Left lung (tissue), 10 donors: ENCODE measurements around the gene HERC2. TPM values are rescaled to one million over a fixed set of nuclear protein-coding genes. Genes with fewer than 3 reads are reported as not detected.

ENCODE experiments used
- ATAC-seq: fragments of 200-7000 bp; cut with Tn5 transposase; one replicate; pipeline ENCODE4 v1.9.1; 2020; ENCODE audit warnings: moderate library complexity
- DNase-seq, 4 donors: peaks; one replicate each; pipeline ENCODE4 v3.0.0-alpha.2; 2013 to 2020
- H3K27ac ChIP-seq, 2 donors: fragments of 200-600 bp; sonication (generic) in 1 of 2; one replicate each; pipeline versions ENCODE4 v1.5.0 to v1.8.0; 2020 to 2021
- H3K27me3 ChIP-seq, 2 donors: fragments of 200-600 bp; sonication (generic) in 1 of 2; one replicate each; pipeline versions ENCODE4 v1.5.0 to v1.8.0; 2020 to 2021
- H3K36me3 ChIP-seq, 2 donors: fragments of 200-600 bp; sonication (generic) in 1 of 2; one replicate each; pipeline versions ENCODE4 v1.5.0 to v1.8.0; 2020 to 2021
- H3K4me1 ChIP-seq, 2 donors: fragments of 200-600 bp; one replicate each; pipeline ENCODE4 v1.8.0; 2021
- H3K4me3 ChIP-seq, 2 donors: fragments of 200-600 bp; sonication (generic) in 1 of 2; one replicate each; pipeline versions ENCODE4 v1.5.0 to v1.8.0; 2020 to 2021; ENCODE audit warnings: mild to moderate bottlenecking in 1 of 2
- H3K9me3 ChIP-seq, 2 donors: fragments of 200-600 bp; sonication (generic) in 1 of 2; one replicate each; pipeline versions ENCODE4 v1.5.0 to v1.8.0; 2020 to 2021
- intact Hi-C, 2 donors: fragments of 100-400 bp; cut with DNase I; formaldehyde crosslinking; loops; one replicate each; pipeline versions ENCODE4 v1.11.2 to v1.14.2; 2022
- polyA plus RNA-seq, 6 donors: library from polyadenylated mRNA; unstranded; fragments of 120-200 nt; gene quantifications; one replicate each; pipeline ENCODE4 v1.2.1, GENCODE V29; 2013; ENCODE audit not compliant: insufficient read length in 6 of 6
- total RNA-seq, 2 donors: library from RNA; stranded (reverse); fragmentation: NEBNext Ultra II Directional; extraction: Animal tissue kit (Norgen Biotek cat#: 25700); gene quantifications; one replicate each; pipeline ENCODE4 v1.2.1, GENCODE V29; 2021
- TF ChIP-seq, protein P1 (sequence below), 2 donors: fragments of 200-600 bp; sonication (generic) in 1 of 2; IDR thresholded peaks; one replicate each; pipeline versions ENCODE4 v1.5.0 to v1.8.0; 2021; ENCODE audit warnings: antibody characterized with exemption in 2 of 2
- donor health status: DM: no; HTN: yes; CAD: no.
- donor health status: DM: no; HTN: no; CAD: no.

Gene HERC2
- total and polyA plus RNA-seq, 8 donors, result 52.7 to 68.6 (median 56.4) TPM

DNA sequence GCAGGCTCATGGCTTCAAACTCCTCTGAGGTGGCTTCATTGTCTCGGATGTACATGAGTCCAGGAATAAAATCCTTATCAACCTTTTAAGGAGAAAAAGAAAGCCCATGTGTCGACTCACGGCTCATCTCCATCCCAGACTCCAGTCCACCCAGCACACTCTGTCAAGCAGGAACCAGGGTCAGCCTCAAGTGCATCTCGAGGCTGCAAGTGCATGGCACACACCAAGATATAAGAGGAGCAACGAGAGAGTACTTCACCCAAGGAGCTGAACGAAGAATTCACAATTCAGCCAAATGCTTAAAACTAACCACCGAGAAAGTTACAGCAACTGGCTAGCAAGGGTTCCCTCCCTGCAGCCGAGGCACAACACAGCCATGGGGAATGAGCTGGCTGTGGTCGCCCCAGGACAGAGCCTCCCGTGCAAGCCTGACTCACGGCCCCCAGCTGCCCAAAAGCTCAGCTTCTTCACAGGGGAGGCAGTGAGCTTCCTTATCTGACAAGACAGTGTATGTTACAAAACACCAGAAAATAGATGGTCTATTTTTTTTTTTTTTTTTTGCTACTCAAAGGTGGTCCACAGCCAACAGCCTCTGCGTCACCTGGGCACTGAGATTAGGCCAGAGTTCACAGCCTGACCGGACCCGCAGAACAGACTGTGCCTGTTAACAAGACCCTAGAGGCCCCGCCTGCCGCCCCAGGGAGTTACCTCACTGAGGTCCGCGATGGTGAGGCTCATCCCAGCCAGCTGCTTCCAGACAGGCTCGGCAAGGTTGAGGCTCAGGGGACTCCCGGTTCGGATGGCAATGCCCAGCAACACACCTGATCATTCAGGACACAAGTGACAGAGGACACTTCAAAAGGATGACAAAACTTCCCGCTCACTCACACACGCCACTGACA lies 207.0 kb downstream of the HERC2 start:
- no peaks in the 10 kb centered on the region for H3K9me3 ChIP-seq
- H3K4me1 ChIP-seq, result no peaks in the 10 kb centered on the region
- intact Hi-C loops, result no loop called here
- no peak overlapping the region for H3K4me3 ChIP-seq
- DNase-seq, result no peak
- no peak overlapping the region for H3K27ac ChIP-seq
- TF ChIP-seq, protein P1, sequence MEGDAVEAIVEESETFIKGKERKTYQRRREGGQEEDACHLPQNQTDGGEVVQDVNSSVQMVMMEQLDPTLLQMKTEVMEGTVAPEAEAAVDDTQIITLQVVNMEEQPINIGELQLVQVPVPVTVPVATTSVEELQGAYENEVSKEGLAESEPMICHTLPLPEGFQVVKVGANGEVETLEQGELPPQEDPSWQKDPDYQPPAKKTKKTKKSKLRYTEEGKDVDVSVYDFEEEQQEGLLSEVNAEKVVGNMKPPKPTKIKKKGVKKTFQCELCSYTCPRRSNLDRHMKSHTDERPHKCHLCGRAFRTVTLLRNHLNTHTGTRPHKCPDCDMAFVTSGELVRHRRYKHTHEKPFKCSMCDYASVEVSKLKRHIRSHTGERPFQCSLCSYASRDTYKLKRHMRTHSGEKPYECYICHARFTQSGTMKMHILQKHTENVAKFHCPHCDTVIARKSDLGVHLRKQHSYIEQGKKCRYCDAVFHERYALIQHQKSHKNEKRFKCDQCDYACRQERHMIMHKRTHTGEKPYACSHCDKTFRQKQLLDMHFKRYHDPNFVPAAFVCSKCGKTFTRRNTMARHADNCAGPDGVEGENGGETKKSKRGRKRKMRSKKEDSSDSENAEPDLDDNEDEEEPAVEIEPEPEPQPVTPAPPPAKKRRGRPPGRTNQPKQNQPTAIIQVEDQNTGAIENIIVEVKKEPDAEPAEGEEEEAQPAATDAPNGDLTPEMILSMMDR (IDR thresholded peaks at IDR 0.05), result no peak
- peaks cover 0 to 88% of the 10 kb centered on the region in 2 donors for H3K36me3 ChIP-seq
- ATAC-seq, result peak; percentile 61
- no peaks in the 10 kb centered on the region for H3K27me3 ChIP-seq

DNA sequence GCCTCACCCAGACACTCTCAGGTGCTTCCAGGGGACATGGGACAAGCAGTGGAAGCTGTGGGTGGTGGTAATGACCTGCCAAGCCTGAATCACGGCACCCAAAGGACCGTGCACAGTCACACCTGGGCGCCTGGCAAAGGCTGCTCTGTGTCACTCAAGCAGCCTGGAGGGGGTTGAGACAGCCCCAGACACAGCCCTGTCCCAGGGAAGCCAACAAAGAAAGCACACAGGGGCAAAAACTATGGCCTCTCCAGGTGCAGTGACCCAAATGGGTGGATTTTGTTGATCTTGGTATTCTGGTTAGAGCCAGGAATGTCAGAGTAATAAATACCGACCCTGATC lies 207.9 kb downstream of the HERC2 start:
- ATAC-seq (no peak), DNase-seq (no peak)
- H3K4me1 ChIP-seq, result no peaks in the 10 kb centered on the region
- H3K9me3 ChIP-seq, result no peaks in the 10 kb centered on the region
- no peak overlapping the region for H3K27ac ChIP-seq
- intact Hi-C loops, result no loop called here
- H3K4me3 ChIP-seq, result no peak overlapping the region
- no peaks in the 10 kb centered on the region for H3K27me3 ChIP-seq
- TF ChIP-seq, protein P1 (IDR thresholded peaks at IDR 0.05), result no peak
- H3K36me3 ChIP-seq, result peaks cover 0 to 82% of the 10 kb centered on the region in 2 donors

DNA sequence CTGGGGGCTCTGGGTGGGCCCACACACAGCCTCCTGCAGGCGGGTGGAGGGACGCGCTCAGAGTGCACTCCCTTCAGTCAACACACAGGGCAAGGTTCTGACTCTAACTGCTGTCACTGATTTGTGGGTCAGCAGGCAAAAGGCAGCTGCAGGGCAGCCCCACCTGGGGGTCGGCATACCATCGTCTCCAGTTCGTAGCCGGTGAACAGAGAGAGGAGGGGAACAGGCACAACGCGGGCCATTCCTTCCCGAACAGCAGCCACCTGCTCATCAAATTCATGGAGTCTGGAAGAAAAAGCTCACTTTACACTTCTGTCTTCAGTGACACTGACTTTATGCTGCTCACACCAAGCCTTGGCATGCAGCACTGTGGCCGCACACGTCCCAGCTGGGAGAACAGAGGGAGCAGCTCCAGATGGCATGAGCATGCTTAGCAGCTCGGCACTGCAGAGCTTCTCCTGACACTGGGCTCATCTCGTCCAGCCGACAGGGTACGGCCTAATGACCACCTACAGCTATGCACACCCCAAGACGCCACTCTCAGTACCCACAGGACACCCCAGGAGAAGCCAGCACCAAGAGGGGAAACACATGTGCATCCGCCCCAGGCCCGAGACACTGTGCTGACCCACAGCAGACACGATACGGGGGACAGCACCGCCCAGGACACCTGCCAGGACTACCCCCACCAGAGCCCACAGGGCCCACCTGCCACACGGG lies 208.4 kb downstream of the HERC2 start:
- H3K27me3 ChIP-seq, result peaks cover 0 to 3% of the 10 kb centered on the region in 2 donors
- no peak for ATAC-seq
- no peak overlapping the region for H3K27ac ChIP-seq
- H3K36me3 ChIP-seq, result peaks cover 0 to 77% of the 10 kb centered on the region in 2 donors
- H3K4me3 ChIP-seq, result no peak overlapping the region
- no peaks in the 10 kb centered on the region for H3K9me3 ChIP-seq
- DNase-seq, result no peak
- intact Hi-C loops, result no loop called here
- TF ChIP-seq, protein P1 (IDR thresholded peaks at IDR 0.05), result no peak
- H3K4me1 ChIP-seq, result no peaks in the 10 kb centered on the region

DNA sequence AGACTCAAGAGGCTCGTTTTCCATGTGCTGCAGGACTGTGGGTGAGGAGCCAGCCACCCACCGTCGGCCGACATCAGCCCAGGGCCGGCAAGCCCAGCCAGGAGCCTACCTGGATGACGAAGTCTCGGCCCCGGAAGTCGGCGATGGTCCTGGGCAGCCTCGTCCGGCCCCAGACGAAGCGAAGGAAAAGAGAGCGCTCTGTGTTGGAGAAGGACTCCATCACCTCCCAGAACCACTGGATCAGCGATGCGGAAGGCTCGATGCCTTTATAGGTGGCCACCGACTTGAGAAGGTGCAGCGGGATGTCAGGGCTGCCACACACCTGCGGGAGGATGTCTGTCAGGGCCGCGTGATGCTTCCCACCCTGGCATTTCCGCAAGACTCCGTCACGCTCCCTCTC lies 209.0 kb downstream of the HERC2 start:
- peaks cover 0 to 71% of the 10 kb centered on the region in 2 donors for H3K36me3 ChIP-seq

More for the DNA sequence above, 209.0 kb downstream of the HERC2 start:
- TF ChIP-seq, protein P1 (IDR thresholded peaks at IDR 0.05), result no peak
- no peak overlapping the region for H3K27ac ChIP-seq
- H3K9me3 ChIP-seq, result no peaks in the 10 kb centered on the region
- H3K4me1 ChIP-seq, result no peaks in the 10 kb centered on the region
- no peak overlapping the region for H3K4me3 ChIP-seq
- intact Hi-C loops, result no loop called here
- no peak for DNase-seq
- H3K27me3 ChIP-seq, result peaks cover 0 to 9% of the 10 kb centered on the region in 2 donors
- ATAC-seq, result no peak
